GM23338 (cell line): ENCODE data around the gene PPP2R2B.

Source experiments
- CREB1 ChIP-seq: fragments of 250-450 bp; sonication (Bioruptor Pico); IDR thresholded peaks from 2 replicates; pipeline ENCODE4 v1.5.0; 2020; ENCODE audit warnings: low read depth, mild to moderate bottlenecking, moderate library complexity
- EZH2 ChIP-seq: fragments of 200-600 bp; sonication (generic); IDR thresholded peaks from one replicate; pipeline ENCODE4 v1.8.0; 2017; ENCODE audit warnings: antibody characterized with exemption, mild to moderate bottlenecking, low read depth; ENCODE audit not compliant: unreplicated experiment
- EZH2phosphoT487 ChIP-seq: fragments of 200-600 bp; sonication (generic); IDR thresholded peaks from one replicate; pipeline ENCODE4 v1.8.1; 2018; ENCODE audit warnings: antibody characterized with exemption; ENCODE audit not compliant: unreplicated experiment
- JUNB ChIP-seq: IDR thresholded peaks from one replicate; pipeline ENCODE4 v1.6.1; 2016; ENCODE audit warnings: antibody characterized with exemption; ENCODE audit not compliant: unreplicated experiment
- NANOG ChIP-seq: IDR thresholded peaks from 2 replicates; pipeline ENCODE4 v1.6.1; 2016; ENCODE audit warnings: antibody characterized with exemption, borderline replicate concordance
- POLR2AphosphoS5 ChIP-seq: IDR thresholded peaks from 2 replicates; pipeline ENCODE4 v1.6.1; 2016; ENCODE audit warnings: antibody characterized with exemption, low read depth
- ZNF331 ChIP-seq: fragments of 250-450 bp; sonication (Bioruptor Pico); IDR thresholded peaks from 2 replicates; pipeline ENCODE4 v1.5.0; 2020; ENCODE audit warnings: low read depth, mild to moderate bottlenecking, moderate library complexity
- TF ChIP-seq, protein P1 (sequence below), 2 experiments: fragments of 200-600 bp in 1 of 2; sonication (generic) in 1 of 2; conservative IDR thresholded peaks; 2 replicates each; pipeline versions ENCODE4 v1.5.1 to v1.6.1; 2016 to 2017; ENCODE audit warnings: antibody characterized with exemption in 2 of 2, low read depth in 2 of 2, mild to moderate bottlenecking in 2 of 2, moderate library complexity in 1 of 2
- TF ChIP-seq, protein P2 (sequence below): IDR thresholded peaks from one replicate; pipeline ENCODE4 v1.6.1; 2018; ENCODE audit warnings: antibody characterized with exemption; ENCODE audit not compliant: unreplicated experiment
- TF ChIP-seq, protein P3 (sequence below): IDR thresholded peaks from 2 replicates; pipeline ENCODE4 v1.6.1; 2016; ENCODE audit warnings: antibody characterized with exemption
- TF ChIP-seq, protein P4 (sequence below): fragments of 250-450 bp; sonication (Bioruptor Pico); IDR thresholded peaks from 2 replicates; pipeline ENCODE4 v1.5.0; 2020; ENCODE audit warnings: mild to moderate bottlenecking, moderate library complexity

DNA sequence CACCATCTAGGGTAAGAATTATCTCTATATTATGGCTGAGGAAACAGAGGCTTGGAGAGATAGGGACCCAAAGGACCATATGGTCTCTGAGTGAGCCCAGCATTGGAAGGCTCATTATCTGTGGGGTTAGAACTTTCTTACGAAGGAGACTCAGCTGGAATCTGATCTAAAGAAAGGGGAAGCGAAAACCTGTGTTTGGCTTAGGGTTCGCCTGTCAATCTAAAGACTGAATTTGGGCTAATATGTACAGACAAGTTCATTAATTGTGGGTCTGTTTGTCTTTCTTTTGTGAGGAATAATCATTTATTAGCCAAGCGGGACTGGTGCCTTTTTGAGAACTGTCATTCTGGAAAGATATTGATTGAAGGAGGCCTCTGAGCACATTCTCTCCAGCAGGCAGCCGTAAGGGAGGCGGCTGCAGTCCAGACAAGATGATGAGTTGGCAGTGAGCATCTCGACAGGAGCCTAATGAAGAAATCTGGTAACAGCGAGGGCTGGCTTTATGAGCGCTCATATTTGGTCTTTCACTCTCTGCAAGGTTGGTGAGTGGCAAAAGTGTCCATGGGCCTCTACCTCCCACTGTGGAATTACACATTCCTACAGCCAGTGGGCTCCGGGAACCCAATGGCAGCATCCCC, 258.4 kb downstream of the PPP2R2B start:
- TF ChIP-seq, protein P1, sequence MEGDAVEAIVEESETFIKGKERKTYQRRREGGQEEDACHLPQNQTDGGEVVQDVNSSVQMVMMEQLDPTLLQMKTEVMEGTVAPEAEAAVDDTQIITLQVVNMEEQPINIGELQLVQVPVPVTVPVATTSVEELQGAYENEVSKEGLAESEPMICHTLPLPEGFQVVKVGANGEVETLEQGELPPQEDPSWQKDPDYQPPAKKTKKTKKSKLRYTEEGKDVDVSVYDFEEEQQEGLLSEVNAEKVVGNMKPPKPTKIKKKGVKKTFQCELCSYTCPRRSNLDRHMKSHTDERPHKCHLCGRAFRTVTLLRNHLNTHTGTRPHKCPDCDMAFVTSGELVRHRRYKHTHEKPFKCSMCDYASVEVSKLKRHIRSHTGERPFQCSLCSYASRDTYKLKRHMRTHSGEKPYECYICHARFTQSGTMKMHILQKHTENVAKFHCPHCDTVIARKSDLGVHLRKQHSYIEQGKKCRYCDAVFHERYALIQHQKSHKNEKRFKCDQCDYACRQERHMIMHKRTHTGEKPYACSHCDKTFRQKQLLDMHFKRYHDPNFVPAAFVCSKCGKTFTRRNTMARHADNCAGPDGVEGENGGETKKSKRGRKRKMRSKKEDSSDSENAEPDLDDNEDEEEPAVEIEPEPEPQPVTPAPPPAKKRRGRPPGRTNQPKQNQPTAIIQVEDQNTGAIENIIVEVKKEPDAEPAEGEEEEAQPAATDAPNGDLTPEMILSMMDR (conservative IDR thresholded peaks at IDR 0.05; ENCODE audit: low read depth in 2 of 2): no peak
- no peak for TF ChIP-seq EZH2phosphoT487
- TF ChIP-seq CREB1 (CRISPR knock-in tag): no peak
- no peak for TF ChIP-seq EZH2
- no peak for TF ChIP-seq NANOG
- TF ChIP-seq POLR2AphosphoS5: no peak
- TF ChIP-seq, protein P2, sequence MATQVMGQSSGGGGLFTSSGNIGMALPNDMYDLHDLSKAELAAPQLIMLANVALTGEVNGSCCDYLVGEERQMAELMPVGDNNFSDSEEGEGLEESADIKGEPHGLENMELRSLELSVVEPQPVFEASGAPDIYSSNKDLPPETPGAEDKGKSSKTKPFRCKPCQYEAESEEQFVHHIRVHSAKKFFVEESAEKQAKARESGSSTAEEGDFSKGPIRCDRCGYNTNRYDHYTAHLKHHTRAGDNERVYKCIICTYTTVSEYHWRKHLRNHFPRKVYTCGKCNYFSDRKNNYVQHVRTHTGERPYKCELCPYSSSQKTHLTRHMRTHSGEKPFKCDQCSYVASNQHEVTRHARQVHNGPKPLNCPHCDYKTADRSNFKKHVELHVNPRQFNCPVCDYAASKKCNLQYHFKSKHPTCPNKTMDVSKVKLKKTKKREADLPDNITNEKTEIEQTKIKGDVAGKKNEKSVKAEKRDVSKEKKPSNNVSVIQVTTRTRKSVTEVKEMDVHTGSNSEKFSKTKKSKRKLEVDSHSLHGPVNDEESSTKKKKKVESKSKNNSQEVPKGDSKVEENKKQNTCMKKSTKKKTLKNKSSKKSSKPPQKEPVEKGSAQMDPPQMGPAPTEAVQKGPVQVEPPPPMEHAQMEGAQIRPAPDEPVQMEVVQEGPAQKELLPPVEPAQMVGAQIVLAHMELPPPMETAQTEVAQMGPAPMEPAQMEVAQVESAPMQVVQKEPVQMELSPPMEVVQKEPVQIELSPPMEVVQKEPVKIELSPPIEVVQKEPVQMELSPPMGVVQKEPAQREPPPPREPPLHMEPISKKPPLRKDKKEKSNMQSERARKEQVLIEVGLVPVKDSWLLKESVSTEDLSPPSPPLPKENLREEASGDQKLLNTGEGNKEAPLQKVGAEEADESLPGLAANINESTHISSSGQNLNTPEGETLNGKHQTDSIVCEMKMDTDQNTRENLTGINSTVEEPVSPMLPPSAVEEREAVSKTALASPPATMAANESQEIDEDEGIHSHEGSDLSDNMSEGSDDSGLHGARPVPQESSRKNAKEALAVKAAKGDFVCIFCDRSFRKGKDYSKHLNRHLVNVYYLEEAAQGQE: no peak
- TF ChIP-seq JUNB: no peak
- TF ChIP-seq, protein P3, sequence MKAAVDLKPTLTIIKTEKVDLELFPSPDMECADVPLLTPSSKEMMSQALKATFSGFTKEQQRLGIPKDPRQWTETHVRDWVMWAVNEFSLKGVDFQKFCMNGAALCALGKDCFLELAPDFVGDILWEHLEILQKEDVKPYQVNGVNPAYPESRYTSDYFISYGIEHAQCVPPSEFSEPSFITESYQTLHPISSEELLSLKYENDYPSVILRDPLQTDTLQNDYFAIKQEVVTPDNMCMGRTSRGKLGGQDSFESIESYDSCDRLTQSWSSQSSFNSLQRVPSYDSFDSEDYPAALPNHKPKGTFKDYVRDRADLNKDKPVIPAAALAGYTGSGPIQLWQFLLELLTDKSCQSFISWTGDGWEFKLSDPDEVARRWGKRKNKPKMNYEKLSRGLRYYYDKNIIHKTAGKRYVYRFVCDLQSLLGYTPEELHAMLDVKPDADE: no peak
- no peak for TF ChIP-seq ZNF331 (CRISPR knock-in tag)
- TF ChIP-seq, protein P4, sequence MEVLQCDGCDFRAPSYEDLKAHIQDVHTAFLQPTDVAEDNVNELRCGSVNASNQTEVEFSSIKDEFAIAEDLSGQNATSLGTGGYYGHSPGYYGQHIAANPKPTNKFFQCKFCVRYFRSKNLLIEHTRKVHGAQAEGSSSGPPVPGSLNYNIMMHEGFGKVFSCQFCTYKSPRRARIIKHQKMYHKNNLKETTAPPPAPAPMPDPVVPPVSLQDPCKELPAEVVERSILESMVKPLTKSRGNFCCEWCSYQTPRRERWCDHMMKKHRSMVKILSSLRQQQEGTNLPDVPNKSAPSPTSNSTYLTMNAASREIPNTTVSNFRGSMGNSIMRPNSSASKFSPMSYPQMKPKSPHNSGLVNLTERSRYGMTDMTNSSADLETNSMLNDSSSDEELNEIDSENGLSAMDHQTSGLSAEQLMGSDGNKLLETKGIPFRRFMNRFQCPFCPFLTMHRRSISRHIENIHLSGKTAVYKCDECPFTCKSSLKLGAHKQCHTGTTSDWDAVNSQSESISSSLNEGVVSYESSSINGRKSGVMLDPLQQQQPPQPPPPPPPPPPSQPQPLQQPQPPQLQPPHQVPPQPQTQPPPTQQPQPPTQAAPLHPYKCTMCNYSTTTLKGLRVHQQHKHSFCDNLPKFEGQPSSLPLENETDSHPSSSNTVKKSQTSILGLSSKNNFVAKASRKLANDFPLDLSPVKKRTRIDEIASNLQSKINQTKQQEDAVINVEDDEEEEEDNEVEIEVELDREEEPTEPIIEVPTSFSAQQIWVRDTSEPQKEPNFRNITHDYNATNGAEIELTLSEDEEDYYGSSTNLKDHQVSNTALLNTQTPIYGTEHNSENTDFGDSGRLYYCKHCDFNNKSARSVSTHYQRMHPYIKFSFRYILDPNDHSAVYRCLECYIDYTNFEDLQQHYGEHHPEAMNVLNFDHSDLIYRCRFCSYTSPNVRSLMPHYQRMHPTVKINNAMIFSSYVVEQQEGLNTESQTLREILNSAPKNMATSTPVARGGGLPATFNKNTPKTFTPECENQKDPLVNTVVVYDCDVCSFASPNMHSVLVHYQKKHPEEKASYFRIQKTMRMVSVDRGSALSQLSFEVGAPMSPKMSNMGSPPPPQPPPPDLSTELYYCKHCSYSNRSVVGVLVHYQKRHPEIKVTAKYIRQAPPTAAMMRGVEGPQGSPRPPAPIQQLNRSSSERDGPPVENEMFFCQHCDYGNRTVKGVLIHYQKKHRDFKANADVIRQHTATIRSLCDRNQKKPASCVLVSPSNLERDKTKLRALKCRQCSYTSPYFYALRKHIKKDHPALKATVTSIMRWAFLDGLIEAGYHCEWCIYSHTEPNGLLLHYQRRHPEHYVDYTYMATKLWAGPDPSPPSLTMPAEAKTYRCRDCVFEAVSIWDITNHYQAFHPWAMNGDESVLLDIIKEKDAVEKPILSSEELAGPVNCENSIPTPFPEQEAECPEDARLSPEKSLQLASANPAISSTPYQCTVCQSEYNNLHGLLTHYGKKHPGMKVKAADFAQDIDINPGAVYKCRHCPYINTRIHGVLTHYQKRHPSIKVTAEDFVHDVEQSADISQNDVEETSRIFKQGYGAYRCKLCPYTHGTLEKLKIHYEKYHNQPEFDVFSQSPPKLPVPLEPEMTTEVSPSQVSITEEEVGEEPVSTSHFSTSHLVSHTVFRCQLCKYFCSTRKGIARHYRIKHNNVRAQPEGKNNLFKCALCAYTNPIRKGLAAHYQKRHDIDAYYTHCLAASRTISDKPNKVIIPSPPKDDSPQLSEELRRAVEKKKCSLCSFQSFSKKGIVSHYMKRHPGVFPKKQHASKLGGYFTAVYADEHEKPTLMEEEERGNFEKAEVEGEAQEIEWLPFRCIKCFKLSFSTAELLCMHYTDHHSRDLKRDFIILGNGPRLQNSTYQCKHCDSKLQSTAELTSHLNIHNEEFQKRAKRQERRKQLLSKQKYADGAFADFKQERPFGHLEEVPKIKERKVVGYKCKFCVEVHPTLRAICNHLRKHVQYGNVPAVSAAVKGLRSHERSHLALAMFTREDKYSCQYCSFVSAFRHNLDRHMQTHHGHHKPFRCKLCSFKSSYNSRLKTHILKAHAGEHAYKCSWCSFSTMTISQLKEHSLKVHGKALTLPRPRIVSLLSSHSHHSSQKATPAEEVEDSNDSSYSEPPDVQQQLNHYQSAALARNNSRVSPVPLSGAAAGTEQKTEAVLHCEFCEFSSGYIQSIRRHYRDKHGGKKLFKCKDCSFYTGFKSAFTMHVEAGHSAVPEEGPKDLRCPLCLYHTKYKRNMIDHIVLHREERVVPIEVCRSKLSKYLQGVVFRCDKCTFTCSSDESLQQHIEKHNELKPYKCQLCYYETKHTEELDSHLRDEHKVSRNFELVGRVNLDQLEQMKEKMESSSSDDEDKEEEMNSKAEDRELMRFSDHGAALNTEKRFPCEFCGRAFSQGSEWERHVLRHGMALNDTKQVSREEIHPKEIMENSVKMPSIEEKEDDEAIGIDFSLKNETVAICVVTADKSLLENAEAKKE: no peak
